ENCODE data around the gene CCDC83.

GRCh38 chr11:85854212-85854556 is 999 bp upstream of the CCDC83 start:
- TF ChIP-seq, protein P1, sequence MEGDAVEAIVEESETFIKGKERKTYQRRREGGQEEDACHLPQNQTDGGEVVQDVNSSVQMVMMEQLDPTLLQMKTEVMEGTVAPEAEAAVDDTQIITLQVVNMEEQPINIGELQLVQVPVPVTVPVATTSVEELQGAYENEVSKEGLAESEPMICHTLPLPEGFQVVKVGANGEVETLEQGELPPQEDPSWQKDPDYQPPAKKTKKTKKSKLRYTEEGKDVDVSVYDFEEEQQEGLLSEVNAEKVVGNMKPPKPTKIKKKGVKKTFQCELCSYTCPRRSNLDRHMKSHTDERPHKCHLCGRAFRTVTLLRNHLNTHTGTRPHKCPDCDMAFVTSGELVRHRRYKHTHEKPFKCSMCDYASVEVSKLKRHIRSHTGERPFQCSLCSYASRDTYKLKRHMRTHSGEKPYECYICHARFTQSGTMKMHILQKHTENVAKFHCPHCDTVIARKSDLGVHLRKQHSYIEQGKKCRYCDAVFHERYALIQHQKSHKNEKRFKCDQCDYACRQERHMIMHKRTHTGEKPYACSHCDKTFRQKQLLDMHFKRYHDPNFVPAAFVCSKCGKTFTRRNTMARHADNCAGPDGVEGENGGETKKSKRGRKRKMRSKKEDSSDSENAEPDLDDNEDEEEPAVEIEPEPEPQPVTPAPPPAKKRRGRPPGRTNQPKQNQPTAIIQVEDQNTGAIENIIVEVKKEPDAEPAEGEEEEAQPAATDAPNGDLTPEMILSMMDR (IDR thresholded peaks at IDR 0.05; ENCODE audit: insufficient read depth, low read depth, low read length), result no peak
- TF ChIP-seq EZH2 (IDR thresholded peaks at IDR 0.05; ENCODE audit: insufficient read depth, low read length), result no peak
